Sigmoid colon (tissue), 4 donors: ENCODE measurements around the gene ACOD1.

Source experiments
- EP300 ChIP-seq, 4 donors: sonication (generic); formaldehyde crosslinking; IDR thresholded peaks; one replicate each; pipeline ENCODE4 v1.6.1; 2017; ENCODE audit warnings: antibody characterized with exemption in 4 of 4
- POLR2A ChIP-seq, 2 donors: fragments of 450-650 bp; IDR thresholded peaks; one replicate each; pipeline ENCODE4 v1.6.1; 2016; ENCODE audit warnings: antibody characterized with exemption in 2 of 2, mild to moderate bottlenecking in 2 of 2, moderate library complexity in 2 of 2
- POLR2AphosphoS5 ChIP-seq, 4 donors: sonication (generic); formaldehyde crosslinking; IDR thresholded peaks; one replicate each; pipeline ENCODE4 v1.6.1; 2017; ENCODE audit warnings: antibody characterized with exemption in 4 of 4
- TF ChIP-seq, protein P1 (sequence below), 4 experiments: fragments of 450-650 bp in 3 of 4; fragments of 200-600 bp in 1 of 4; IDR thresholded peaks; one replicate each; pipeline ENCODE4 v1.5.1; 2016 to 2019; ENCODE audit warnings: antibody characterized with exemption in 4 of 4, mild to moderate bottlenecking in 3 of 4, moderate library complexity in 2 of 4

DNA sequence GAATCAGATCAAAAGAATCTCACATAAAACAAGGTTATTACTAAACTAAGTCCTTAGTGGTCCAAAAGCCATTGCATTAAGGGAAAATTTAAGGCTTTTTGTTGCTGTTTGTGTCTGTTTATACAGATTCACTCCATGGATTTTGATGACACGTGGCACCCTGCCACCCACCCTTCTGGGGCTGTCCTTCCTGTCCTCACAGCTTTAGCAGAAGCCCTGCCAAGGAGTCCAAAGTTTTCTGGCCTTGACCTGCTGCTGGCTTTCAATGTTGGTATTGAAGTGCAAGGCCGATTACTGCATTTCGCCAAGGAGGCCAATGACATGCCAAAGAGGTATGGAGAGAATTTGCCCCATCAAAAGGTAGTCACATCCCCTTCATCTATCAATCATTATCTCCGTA lies 6.9 kb downstream of the ACOD1 start:
- TF ChIP-seq, protein P1, sequence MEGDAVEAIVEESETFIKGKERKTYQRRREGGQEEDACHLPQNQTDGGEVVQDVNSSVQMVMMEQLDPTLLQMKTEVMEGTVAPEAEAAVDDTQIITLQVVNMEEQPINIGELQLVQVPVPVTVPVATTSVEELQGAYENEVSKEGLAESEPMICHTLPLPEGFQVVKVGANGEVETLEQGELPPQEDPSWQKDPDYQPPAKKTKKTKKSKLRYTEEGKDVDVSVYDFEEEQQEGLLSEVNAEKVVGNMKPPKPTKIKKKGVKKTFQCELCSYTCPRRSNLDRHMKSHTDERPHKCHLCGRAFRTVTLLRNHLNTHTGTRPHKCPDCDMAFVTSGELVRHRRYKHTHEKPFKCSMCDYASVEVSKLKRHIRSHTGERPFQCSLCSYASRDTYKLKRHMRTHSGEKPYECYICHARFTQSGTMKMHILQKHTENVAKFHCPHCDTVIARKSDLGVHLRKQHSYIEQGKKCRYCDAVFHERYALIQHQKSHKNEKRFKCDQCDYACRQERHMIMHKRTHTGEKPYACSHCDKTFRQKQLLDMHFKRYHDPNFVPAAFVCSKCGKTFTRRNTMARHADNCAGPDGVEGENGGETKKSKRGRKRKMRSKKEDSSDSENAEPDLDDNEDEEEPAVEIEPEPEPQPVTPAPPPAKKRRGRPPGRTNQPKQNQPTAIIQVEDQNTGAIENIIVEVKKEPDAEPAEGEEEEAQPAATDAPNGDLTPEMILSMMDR (IDR thresholded peaks at IDR 0.05): no peak
- TF ChIP-seq POLR2AphosphoS5 (IDR thresholded peaks at IDR 0.05): no peak
- TF ChIP-seq POLR2A (IDR thresholded peaks at IDR 0.05): no peak
- TF ChIP-seq EP300 (IDR thresholded peaks at IDR 0.05): no peak
